Adrenal gland (tissue), 5 donors: ENCODE measurements around the gene STPG4.

ENCODE experiments used
- POLR2A ChIP-seq, 2 donors: fragments of 450-650 bp; IDR thresholded peaks; one replicate each; pipeline ENCODE4 v1.6.1; 2017; ENCODE audit warnings: antibody characterized with exemption in 2 of 2, mild to moderate bottlenecking in 2 of 2, moderate library complexity in 1 of 2
- TF ChIP-seq, protein P1 (sequence below), 6 experiments: fragments of 450-650 bp in 4 of 6; fragments of 200-600 bp in 2 of 6; sonication (generic) in 1 of 6; IDR thresholded peaks; 1 replicate in 5 of 6; 2 replicates in 1 of 6; pipeline versions ENCODE4 v1.5.1 to v1.8.0; 2016 to 2021; ENCODE audit warnings: antibody characterized with exemption in 6 of 6, mild to moderate bottlenecking in 2 of 6, moderate library complexity in 1 of 6
- donor health status: DM: no; HTN: no; CAD: no.

DNA sequence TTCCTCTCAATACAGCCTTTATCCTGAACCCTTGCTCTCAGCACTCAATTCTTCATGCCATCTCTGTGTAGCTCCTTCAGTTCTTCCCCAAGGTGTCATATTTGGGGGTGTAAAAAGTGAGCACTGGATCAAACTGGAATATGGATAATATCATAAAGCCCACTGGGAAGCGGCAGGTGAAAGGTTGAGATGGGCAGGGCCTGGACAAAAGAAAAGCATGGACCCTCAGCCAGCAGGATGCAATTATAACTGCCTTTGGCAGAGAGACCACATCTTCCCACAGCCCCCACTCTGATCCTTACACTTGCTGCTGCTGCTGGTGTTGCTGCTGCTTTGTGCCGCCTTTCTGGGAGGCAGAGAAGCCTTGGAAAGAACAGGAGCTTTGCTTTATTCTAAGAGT lies 31.2 kb upstream of the STPG4 start:
- no peak for TF ChIP-seq POLR2A (IDR thresholded peaks at IDR 0.05)
- TF ChIP-seq, protein P1, sequence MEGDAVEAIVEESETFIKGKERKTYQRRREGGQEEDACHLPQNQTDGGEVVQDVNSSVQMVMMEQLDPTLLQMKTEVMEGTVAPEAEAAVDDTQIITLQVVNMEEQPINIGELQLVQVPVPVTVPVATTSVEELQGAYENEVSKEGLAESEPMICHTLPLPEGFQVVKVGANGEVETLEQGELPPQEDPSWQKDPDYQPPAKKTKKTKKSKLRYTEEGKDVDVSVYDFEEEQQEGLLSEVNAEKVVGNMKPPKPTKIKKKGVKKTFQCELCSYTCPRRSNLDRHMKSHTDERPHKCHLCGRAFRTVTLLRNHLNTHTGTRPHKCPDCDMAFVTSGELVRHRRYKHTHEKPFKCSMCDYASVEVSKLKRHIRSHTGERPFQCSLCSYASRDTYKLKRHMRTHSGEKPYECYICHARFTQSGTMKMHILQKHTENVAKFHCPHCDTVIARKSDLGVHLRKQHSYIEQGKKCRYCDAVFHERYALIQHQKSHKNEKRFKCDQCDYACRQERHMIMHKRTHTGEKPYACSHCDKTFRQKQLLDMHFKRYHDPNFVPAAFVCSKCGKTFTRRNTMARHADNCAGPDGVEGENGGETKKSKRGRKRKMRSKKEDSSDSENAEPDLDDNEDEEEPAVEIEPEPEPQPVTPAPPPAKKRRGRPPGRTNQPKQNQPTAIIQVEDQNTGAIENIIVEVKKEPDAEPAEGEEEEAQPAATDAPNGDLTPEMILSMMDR (IDR thresholded peaks at IDR 0.05) = no peak
